HCT116 (cell line): Measurements from ENCODE around the gene RBM20. TPM values are rescaled to one million over a fixed set of nuclear protein-coding genes. Genes with fewer than 3 reads are reported as not detected.

Experiments used
- ATAC-seq: fragments of 200-7000 bp; cut with Tn5 transposase; 2 replicates; pipeline ENCODE4 v1.9.1; 2020; ENCODE audit warnings: mild to moderate bottlenecking, moderate library complexity
- BruUV-seq: library from RNA; stranded (reverse); fragments of 400-500 nt; replicated peaks from 2 replicates; lab custom pipeline; 2021; lab: Mats Ljungman, UMichigan
- CTCF ChIA-PET: fragments of 300-600 bp; sonication (Branson Sonifier 250); formaldehyde crosslinking; loops from one replicate; lab custom pipeline; 2021; ENCODE audit warnings: antibody characterized with exemption; lab: Charles Lee
- POLR2A ChIA-PET: fragments of 300-600, 350-600 bp; sonication (Branson Sonifier 250); formaldehyde crosslinking; loops from one replicate; lab custom pipeline; 2021; ENCODE audit warnings: antibody characterized with exemption; lab: Charles Lee
- RAD21 ChIA-PET, 2 experiments: fragments of 300-600 bp; sonication (Branson Sonifier 250); formaldehyde crosslinking; loops; one replicate each; lab custom pipeline; 2023; ENCODE audit warnings: low total read pairs in 2 of 2; ENCODE audit not compliant: uncharacterized antibody in 2 of 2, unreplicated experiment in 2 of 2, low non-redundant PET in 1 of 2; lab: Charles Lee
- DNase-seq: peaks from one replicate; pipeline ENCODE4 v3.0.0-alpha.2; 2010; ENCODE audit warnings: low read depth, low spot score
- H2AFZ ChIP-seq: fragments of 200-600 bp; shearing (Covaris generic), sonication (generic); 2 replicates; pipeline ENCODE4 v1.6.1; 2017; ENCODE audit warnings: low read depth, mixed run types, mixed read lengths, antibody characterized with exemption, low read length; ENCODE audit not compliant: poor library complexity, severe bottlenecking
- H3K27ac ChIP-seq: 2 replicates; pipeline ENCODE4 v1.5.1; 2012; ENCODE audit warnings: low read depth, low read length
- H3K27me3 ChIP-seq: fragments of 200-600 bp; sonication (generic); 2 replicates; pipeline ENCODE4 v1.6.1; 2016; ENCODE audit warnings: mixed run types, low read length, mixed read lengths; ENCODE audit not compliant: insufficient read depth
- H3K36me3 ChIP-seq, 2 experiments: fragments of 200-500 bp in 1 of 2; fragments of 200-600 bp in 1 of 2; sonication (Bioruptor generic) in 1 of 2; sonication (generic) in 1 of 2; 2 replicates each; pipeline versions ENCODE4 v1.5.1 to v1.6.1; 2014 to 2016; ENCODE audit warnings: low read length in 2 of 2, inconsistent platforms in 1 of 2, mixed read lengths in 1 of 2, mixed run types in 1 of 2; ENCODE audit not compliant: insufficient read depth in 2 of 2, control insufficient read depth in 1 of 2
- H3K4me1 ChIP-seq, 2 experiments: fragments of 200-600 bp in 1 of 2; sonication (generic) in 1 of 2; 2 replicates each; pipeline versions ENCODE4 v1.5.1 to v1.6.1; 2012 to 2017; ENCODE audit warnings: low read length in 2 of 2, inconsistent platforms in 1 of 2, mild to moderate bottlenecking in 1 of 2, mixed read lengths in 1 of 2, mixed run types in 1 of 2, moderate library complexity in 1 of 2; ENCODE audit not compliant: insufficient read depth in 2 of 2, control insufficient read depth in 1 of 2
- H3K4me2 ChIP-seq: fragments of 200-600 bp; sonication (generic); 2 replicates; pipeline ENCODE4 v1.6.1; 2017; ENCODE audit warnings: mixed run types, low read length, mixed read lengths
- H3K4me3 ChIP-seq, 2 experiments: fragments of 200-600 bp in 1 of 2; sonication (generic) in 1 of 2; replicated peaks in 1 of 2; 2 replicates each; pipeline ENCODE4 v1.5.1; 2011 to 2016; ENCODE audit warnings: low read length in 2 of 2, control low read depth in 1 of 2, low read depth in 1 of 2, mild to moderate bottlenecking in 1 of 2, mixed read lengths in 1 of 2, mixed run types in 1 of 2
- H3K79me2 ChIP-seq: fragments of 200-600 bp; sonication (generic); 2 replicates; pipeline ENCODE4 v1.6.1; 2017; ENCODE audit warnings: mild to moderate bottlenecking, mixed run types, low read length, moderate library complexity, mixed read lengths; ENCODE audit not compliant: insufficient read depth
- H3K9ac ChIP-seq: fragments of 200-600 bp; sonication (generic); 2 replicates; pipeline ENCODE4 v1.6.1; 2016; ENCODE audit warnings: low read length, mixed read lengths
- H3K9me2 ChIP-seq: fragments of 200-600 bp; sonication (generic), shearing (Covaris generic); 2 replicates; pipeline ENCODE4 v1.6.1; 2017; ENCODE audit warnings: mixed run types, mild to moderate bottlenecking, moderate library complexity; ENCODE audit not compliant: insufficient read depth
- H3K9me3 ChIP-seq, 2 experiments: fragments of 200-500 bp in 1 of 2; fragments of 200-600 bp in 1 of 2; sonication (Bioruptor generic) in 1 of 2; sonication (generic) in 1 of 2; 2 replicates each; pipeline ENCODE4 v1.6.1; 2014 to 2017; ENCODE audit warnings: low read length in 2 of 2, mixed read lengths in 2 of 2, inconsistent platforms in 1 of 2, low read depth in 1 of 2, mild to moderate bottlenecking in 1 of 2, mixed run types in 1 of 2, moderate library complexity in 1 of 2; ENCODE audit not compliant: control insufficient read depth in 1 of 2, insufficient read depth in 1 of 2
- H4K20me1 ChIP-seq: fragments of 200-600 bp; sonication (generic), shearing (Covaris generic); 2 replicates; pipeline ENCODE4 v1.6.1; 2017; ENCODE audit warnings: mixed run types, mild to moderate bottlenecking, moderate library complexity; ENCODE audit not compliant: insufficient read depth
- CBX3 ChIP-seq: IDR thresholded peaks from 2 replicates; pipeline ENCODE4 v1.6.1; 2012; ENCODE audit warnings: low read depth
- CEBPB ChIP-seq: IDR thresholded peaks from 2 replicates; pipeline ENCODE4 v1.6.1; 2012; ENCODE audit warnings: low read depth
- ELF1 ChIP-seq: IDR thresholded peaks from 2 replicates; pipeline ENCODE4 v1.6.1; 2012; ENCODE audit warnings: low read depth, borderline replicate concordance
- EZH2 ChIP-seq: fragments of 200-600 bp; sonication (generic); IDR thresholded peaks from 2 replicates; pipeline ENCODE4 v1.6.1; 2017; ENCODE audit warnings: antibody characterized with exemption, mixed run types
- EZH2phosphoT487 ChIP-seq: fragments of 200-600 bp; IDR thresholded peaks from 2 replicates; pipeline ENCODE4 v1.6.1; 2018; ENCODE audit warnings: antibody characterized with exemption, borderline replicate concordance
- FOSL1 ChIP-seq: IDR thresholded peaks from 2 replicates; pipeline ENCODE4 v1.6.1; 2012; ENCODE audit warnings: low read depth
- POLR2A ChIP-seq: IDR thresholded peaks from 2 replicates; pipeline ENCODE4 v1.7.0; 2011; ENCODE audit warnings: borderline replicate concordance; ENCODE audit not compliant: insufficient read depth, insufficient read length; ENCODE audit errors: extremely low read depth
- POLR2AphosphoS5 ChIP-seq: IDR thresholded peaks from 2 replicates; pipeline ENCODE4 v1.6.1; 2011; ENCODE audit warnings: mild to moderate bottlenecking, low read depth, low read length, moderate library complexity
- RAD21 ChIP-seq: IDR thresholded peaks from 2 replicates; pipeline ENCODE4 v1.6.1; 2012; ENCODE audit warnings: low read depth, mild to moderate bottlenecking
- SP1 ChIP-seq: IDR thresholded peaks from 2 replicates; pipeline ENCODE4 v1.6.1; 2012; ENCODE audit warnings: low read depth
- TCF7L2 ChIP-seq: IDR thresholded peaks from 2 replicates; pipeline ENCODE4 v1.7.0; 2011; ENCODE audit warnings: borderline replicate concordance, inconsistent platforms; ENCODE audit not compliant: insufficient read depth, insufficient read length; ENCODE audit errors: extremely low read depth
- ZFX ChIP-seq: fragments of 450-650 bp; IDR thresholded peaks from 2 replicates; pipeline ENCODE4 v1.6.1; 2017
- ZNF274 ChIP-seq: fragments of 200-500 bp; sonication (Bioruptor generic); IDR thresholded peaks from 2 replicates; pipeline ENCODE4 v1.6.1; 2014; ENCODE audit warnings: mild to moderate bottlenecking, low read depth, low read length, inconsistent platforms
- intact Hi-C: fragments of 100-400 bp; cut with micrococcal nuclease; formaldehyde crosslinking; loops from 2 replicates; pipeline ENCODE4 v1.10.0; 2022
- total RNA-seq: library from RNA; stranded (reverse); gene quantifications from one replicate; pipeline ENCODE4 v1.2.1, GENCODE V29; 2021; ENCODE audit not compliant: unreplicated experiment
- TF ChIP-seq, protein P1 (sequence below): IDR thresholded peaks from 2 replicates; pipeline ENCODE4 v1.6.1; 2012
- TF ChIP-seq, protein P2 (sequence below), 3 experiments: fragments of 200-600 bp in 1 of 3; sonication (generic) in 1 of 3; IDR thresholded peaks in 2 of 3; conservative IDR thresholded peaks in 1 of 3; 2 replicates each; pipeline ENCODE4 v1.5.1; 2012 to 2017; ENCODE audit warnings: low read depth in 2 of 3, low read length in 2 of 3, antibody characterized with exemption in 1 of 3, borderline replicate concordance in 1 of 3, control low read depth in 1 of 3, mild to moderate bottlenecking in 1 of 3, mixed read lengths in 1 of 3, mixed run types in 1 of 3, moderate library complexity in 1 of 3; ENCODE audit not compliant: insufficient read depth in 1 of 3
- TF ChIP-seq, protein P3 (sequence below): IDR thresholded peaks from 2 replicates; pipeline ENCODE4 v1.6.1; 2012
- TF ChIP-seq, protein P4 (sequence below): IDR thresholded peaks from 2 replicates; pipeline ENCODE4 v1.6.1; 2011; ENCODE audit warnings: mild to moderate bottlenecking, low read length, moderate library complexity; ENCODE audit not compliant: insufficient replicate concordance; ENCODE audit errors: extremely low read depth

Gene RBM20
- total RNA-seq, 1 experiment from 2014 or later: 2.0 TPM

DNA sequence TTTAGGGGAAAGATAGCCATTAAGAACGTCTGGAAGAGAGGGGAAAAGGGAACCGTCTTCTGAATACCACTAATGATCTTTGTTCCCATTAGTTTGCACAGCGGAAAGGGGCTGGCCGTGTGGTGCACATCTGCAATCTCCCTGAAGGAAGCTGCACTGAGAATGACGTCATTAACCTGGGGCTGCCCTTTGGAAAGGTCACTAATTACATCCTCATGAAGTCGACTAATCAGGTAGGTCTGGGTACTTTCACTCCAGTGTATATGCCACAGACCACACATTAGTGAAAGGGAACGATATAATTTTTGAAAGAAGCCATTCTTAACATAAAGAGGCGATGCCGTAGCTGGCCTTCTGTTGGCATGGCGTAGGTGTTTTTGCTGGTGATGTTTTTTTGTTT is 153.3 kb downstream of the RBM20 start:
- ChIA-PET CTCF (no interaction called here), RAD21 (no interaction called here), POLR2A (no interaction called here)
- TF ChIP-seq SP1: no peak
- TF ChIP-seq, protein P1, sequence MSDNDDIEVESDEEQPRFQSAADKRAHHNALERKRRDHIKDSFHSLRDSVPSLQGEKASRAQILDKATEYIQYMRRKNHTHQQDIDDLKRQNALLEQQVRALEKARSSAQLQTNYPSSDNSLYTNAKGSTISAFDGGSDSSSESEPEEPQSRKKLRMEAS: no peak
- no peak for TF ChIP-seq CEBPB
- TF ChIP-seq ZFX: no peak
- no peak for DNase-seq
- no peaks in the 10 kb centered on the region for H3K79me2 ChIP-seq
- no peaks in the 10 kb centered on the region for H3K9me3 ChIP-seq
- no peak overlapping the region for H3K4me3 ChIP-seq
- no peaks in the 10 kb centered on the region for H3K36me3 ChIP-seq
- BruUV-seq: no TSS peak
- peaks cover 0 to 2% of the 10 kb centered on the region in 2 experiments; a peak in 1 of 4 replicates for H3K4me1 ChIP-seq
- H3K27me3 ChIP-seq: no peaks in the 10 kb centered on the region
- H2AFZ ChIP-seq: no peak overlapping the region
- no peaks in the 10 kb centered on the region for H4K20me1 ChIP-seq
- intact Hi-C loops: no loop called here
- H3K9ac ChIP-seq: no peak overlapping the region
- no peak overlapping the region for H3K4me2 ChIP-seq
- H3K27ac ChIP-seq: no peak overlapping the region
- ATAC-seq: no peak
- no peaks in the 10 kb centered on the region for H3K9me2 ChIP-seq

DNA sequence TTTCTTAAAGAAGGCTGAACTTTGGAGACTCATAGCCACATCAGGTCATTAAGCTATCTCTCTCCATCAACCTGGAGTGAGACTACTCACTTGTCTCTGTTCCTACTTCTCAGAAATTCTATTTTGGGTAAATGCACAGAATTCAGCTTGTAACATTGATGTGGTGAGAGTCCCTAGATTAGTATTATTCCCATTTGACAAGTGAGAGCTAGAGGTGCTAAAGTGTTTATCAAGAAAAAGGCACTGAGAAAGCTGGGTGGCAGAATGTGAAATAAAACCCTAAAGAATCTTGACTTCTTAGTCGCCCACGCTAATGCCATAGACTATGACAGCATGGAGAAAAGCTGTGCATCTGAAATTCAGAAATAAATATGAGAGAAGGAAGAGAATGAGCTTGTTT is 154.2 kb downstream of the RBM20 start:
- no peak overlapping the region for H3K4me2 ChIP-seq
- H3K9me3 ChIP-seq: no peaks in the 10 kb centered on the region
- RAD21 ChIA-PET: no interaction called here
- DNase-seq (no peak), ATAC-seq (no peak)
- H4K20me1 ChIP-seq: no peaks in the 10 kb centered on the region
- no peak overlapping the region for H3K27ac ChIP-seq
- CTCF ChIA-PET: no interaction called here
- H3K4me3 ChIP-seq: no peak overlapping the region
- H3K79me2 ChIP-seq: no peaks in the 10 kb centered on the region
- POLR2A ChIA-PET: no interaction called here
- H3K9ac ChIP-seq: no peak overlapping the region
- TF ChIP-seq, protein P1: no peak
- TF ChIP-seq ZNF274: no peak
- TF ChIP-seq POLR2A: no peak
- no peak for TF ChIP-seq TCF7L2
- TF ChIP-seq, protein P2, sequence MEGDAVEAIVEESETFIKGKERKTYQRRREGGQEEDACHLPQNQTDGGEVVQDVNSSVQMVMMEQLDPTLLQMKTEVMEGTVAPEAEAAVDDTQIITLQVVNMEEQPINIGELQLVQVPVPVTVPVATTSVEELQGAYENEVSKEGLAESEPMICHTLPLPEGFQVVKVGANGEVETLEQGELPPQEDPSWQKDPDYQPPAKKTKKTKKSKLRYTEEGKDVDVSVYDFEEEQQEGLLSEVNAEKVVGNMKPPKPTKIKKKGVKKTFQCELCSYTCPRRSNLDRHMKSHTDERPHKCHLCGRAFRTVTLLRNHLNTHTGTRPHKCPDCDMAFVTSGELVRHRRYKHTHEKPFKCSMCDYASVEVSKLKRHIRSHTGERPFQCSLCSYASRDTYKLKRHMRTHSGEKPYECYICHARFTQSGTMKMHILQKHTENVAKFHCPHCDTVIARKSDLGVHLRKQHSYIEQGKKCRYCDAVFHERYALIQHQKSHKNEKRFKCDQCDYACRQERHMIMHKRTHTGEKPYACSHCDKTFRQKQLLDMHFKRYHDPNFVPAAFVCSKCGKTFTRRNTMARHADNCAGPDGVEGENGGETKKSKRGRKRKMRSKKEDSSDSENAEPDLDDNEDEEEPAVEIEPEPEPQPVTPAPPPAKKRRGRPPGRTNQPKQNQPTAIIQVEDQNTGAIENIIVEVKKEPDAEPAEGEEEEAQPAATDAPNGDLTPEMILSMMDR (IDR thresholded peaks at IDR 0.05 in 2 of 3, conservative IDR thresholded peaks at IDR 0.05 in 1 of 3; ENCODE audit: borderline replicate concordance in 1 of 3, insufficient read depth in 1 of 3, low read depth in 2 of 3, low read length in 2 of 3): no peak
- TF ChIP-seq EZH2: no peak
- no peak for TF ChIP-seq EZH2phosphoT487
- TF ChIP-seq SP1: no peak
- TF ChIP-seq, protein P3, sequence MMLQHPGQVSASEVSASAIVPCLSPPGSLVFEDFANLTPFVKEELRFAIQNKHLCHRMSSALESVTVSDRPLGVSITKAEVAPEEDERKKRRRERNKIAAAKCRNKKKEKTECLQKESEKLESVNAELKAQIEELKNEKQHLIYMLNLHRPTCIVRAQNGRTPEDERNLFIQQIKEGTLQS: no peak
- TF ChIP-seq ELF1: no peak
- TF ChIP-seq, protein P4, sequence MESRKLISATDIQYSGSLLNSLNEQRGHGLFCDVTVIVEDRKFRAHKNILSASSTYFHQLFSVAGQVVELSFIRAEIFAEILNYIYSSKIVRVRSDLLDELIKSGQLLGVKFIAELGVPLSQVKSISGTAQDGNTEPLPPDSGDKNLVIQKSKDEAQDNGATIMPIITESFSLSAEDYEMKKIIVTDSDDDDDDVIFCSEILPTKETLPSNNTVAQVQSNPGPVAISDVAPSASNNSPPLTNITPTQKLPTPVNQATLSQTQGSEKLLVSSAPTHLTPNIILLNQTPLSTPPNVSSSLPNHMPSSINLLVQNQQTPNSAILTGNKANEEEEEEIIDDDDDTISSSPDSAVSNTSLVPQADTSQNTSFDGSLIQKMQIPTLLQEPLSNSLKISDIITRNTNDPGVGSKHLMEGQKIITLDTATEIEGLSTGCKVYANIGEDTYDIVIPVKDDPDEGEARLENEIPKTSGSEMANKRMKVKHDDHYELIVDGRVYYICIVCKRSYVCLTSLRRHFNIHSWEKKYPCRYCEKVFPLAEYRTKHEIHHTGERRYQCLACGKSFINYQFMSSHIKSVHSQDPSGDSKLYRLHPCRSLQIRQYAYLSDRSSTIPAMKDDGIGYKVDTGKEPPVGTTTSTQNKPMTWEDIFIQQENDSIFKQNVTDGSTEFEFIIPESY: no peak
- no peak for TF ChIP-seq POLR2AphosphoS5
- no peak for TF ChIP-seq ZFX
- no peak for TF ChIP-seq CBX3
- TF ChIP-seq RAD21: no peak
- TF ChIP-seq FOSL1: no peak
- no peak for TF ChIP-seq CEBPB
- no peaks in the 10 kb centered on the region for H3K36me3 ChIP-seq
- no peaks in the 10 kb centered on the region for H3K27me3 ChIP-seq
- intact Hi-C loops: no loop called here
- H2AFZ ChIP-seq: no peak overlapping the region
- H3K4me1 ChIP-seq: peaks cover 2 to 4% of the 10 kb centered on the region in 2 experiments; a peak in 1 of 4 replicates
- no TSS peak for BruUV-seq
- no peaks in the 10 kb centered on the region for H3K9me2 ChIP-seq
